ENCODE measurements around the gene MZT1.
"Not testable (repeated sequence)": the region's sequence is repeated elsewhere in the genome, so short reads cannot be mapped to it uniquely, and the experiment has no call there.

Gene MZT1, protein sequence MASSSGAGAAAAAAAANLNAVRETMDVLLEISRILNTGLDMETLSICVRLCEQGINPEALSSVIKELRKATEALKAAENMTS

DNA sequence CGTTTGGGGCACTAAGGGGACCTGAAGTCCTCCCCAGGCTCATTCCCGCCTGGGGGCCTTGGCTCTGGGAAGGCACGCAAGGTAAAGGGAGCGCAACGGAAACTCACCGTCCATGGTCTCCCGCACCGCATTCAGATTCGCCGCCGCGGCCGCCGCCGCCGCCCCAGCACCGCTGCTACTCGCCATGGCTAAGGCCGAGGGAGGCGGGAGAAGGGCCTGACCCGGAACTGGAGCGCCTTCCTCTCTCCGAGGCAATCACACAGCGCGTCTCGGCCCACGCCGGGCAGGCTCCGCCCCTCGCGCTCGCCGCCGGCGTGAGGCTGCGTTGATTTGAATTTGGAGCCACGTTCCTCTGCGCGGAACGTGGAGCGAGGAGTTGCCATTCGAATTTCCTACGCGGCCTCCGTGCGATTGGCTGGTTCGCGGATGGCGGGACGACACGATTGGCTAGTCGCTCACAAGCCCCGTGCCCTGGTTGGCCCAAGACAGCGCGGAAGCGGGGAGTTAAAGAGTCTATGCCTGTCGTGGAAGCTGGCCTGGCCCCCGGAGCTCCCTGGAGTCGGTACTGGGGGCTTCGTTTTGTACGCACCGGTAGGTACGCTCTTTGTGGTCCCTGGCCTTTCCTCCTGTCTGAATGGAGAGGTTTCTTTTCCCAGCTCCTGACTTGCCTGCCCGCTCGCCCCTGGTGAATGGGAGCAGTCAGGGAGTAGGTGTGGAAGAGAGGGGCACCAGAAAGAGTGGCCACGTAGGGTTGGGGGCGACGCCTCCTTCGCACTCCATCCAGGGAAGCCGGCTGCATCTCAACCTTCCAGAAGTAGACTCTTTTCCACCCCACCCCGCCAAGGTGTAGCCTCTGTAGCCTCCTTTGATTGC, at the start of gene MZT1, which contains the start of gene BORA:
Gene MZT1 (minus strand): TSS at position 213 of the 873 bp plus-strand sequence. CDS start 27 bp downstream, at position 186.
Gene BORA (plus strand): TSS at position 507 of the 873 bp plus-strand sequence. CDS start 1,018 bp downstream, outside the sequence.
- DNase-seq (ENCODE audit: low read depth in 2 of 2): peak; percentile 87 to 89

DNA sequence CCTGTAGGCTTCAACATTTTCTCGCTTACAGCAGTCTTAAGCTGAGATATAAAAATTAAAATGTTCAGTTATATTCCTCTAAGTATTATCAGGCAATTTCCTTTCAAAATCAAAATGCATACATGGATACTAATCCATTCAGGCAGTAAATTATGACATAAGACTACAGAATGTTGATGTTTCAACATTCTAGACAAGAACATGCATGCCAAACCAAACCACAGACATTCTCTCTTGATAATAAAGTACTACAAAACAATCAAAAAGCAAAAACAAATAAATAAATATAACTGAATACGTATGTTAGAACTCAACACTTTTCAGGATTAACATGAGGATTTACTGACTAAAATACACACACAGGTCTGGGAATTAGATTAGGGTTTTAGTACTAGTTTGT, 46.6 kb upstream of the MZT1 start:
- no peak for DNase-seq (ENCODE audit: low read depth in 2 of 2)

DNA sequence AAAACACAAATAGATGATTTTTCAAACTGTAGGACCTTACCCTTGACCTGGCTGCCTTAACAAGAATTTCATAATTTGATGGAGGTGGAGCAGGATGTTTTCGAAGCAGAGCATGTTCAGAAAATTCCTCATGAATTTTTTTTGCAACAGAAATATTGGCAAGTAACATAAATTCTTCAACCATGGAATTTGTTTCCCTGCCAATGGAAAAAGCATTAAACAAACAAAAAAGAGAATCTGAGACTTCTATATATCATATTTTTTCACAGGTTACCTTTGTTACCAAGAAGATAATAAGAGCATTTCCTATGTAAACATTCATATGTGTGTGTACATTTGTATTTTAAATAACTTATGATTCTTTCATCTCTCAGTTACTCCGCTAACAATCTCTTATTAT, 36.0 kb upstream of the MZT1 start:
- DNase-seq (ENCODE audit: low read depth in 2 of 2): no peak

DNA sequence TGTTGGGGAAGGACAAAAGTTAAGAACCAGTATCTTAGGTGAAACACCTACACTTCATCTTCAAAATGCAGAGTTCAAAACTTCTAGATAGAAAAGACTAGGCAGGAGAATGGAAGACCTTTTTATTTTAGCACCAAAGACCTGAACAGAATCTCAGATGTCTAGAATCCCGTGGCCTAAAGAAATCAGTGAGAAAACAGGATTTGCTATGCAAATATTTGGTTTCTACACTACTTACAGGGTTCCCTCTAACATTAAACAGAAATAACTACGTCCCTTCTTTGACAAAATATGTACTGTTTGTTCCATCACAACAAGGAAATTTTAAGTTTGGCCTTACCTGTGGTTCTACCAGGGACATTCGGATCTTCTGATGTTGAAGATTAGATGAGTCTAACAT, 32.8 kb upstream of the MZT1 start:
- DNase-seq (ENCODE audit: low read depth in 2 of 2): no peak

DNA sequence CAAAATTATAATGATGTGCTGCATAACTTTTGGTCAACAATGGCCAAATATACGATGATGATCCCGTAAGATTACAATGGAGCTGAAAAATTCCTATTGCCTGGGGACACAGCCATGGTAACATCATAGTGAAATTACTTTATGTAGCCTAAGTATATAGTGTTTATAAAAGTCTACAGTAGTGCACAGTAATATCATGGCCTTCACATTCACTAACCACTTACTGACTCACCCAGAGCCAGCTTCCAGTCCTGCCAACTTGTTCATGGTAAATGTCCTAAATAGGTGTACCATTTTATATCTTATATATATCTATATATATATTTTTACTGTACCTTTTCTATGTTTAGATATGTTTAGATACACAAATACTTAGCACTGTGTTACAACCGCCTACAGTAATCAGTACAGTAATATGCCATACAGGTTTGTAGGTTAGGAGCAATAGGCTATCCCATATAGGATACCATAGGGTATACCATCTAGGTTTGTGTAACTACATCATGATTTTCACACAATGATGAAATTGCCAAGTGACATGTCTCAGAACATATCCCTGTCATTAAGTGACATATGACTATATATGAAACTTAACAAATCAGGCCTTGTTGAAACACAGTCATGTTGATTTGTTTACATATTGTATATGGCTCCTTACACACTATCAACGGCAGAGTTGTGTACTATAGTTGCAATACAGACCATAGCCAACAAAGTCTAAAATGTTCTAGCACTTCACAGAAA, 30.5 kb upstream of the MZT1 start:
- no peak for DNase-seq (ENCODE audit: low read depth in 2 of 2)

DNA sequence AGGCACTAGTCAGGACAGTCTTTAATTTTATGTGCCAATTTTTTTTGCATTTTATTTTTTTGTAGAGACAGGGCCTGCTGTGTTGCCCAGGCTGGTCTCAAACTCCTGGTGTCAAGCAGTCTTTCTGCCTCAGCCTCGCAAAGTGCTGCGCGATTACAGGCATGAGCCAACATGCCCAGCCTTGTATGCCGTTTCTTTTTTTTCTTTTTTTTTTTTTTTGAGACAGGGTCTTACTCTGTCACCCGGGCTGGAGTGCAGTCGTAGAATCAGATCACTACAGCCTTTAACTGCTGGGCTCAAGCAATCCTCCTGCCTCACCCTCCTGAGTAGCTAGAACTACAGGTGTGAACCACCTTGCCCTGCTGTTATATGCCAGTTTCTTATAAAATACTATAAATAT, 26.7 kb upstream of the MZT1 start:
- no peak for DNase-seq (ENCODE audit: low read depth in 2 of 2)

DNA sequence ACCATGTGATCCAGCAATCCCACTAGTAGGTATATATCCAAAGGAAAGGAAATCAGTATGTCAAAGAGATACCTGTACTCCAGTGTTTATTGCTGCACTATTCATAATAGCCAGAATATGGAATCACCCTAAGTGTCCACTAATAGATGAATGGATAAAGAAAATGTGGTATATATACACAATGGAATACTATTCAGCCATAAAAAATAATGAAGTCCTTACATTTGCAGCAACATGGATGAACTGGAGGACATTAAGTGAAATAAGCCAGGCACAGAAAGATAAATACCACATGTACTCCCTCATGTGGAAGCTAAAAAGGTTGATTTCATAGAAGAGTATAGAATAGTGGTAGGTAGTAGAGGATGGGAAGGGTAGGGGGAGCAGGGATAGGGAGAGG, 23.8 kb upstream of the MZT1 start:
- DNase-seq (ENCODE audit: low read depth in 2 of 2): no peak

DNA sequence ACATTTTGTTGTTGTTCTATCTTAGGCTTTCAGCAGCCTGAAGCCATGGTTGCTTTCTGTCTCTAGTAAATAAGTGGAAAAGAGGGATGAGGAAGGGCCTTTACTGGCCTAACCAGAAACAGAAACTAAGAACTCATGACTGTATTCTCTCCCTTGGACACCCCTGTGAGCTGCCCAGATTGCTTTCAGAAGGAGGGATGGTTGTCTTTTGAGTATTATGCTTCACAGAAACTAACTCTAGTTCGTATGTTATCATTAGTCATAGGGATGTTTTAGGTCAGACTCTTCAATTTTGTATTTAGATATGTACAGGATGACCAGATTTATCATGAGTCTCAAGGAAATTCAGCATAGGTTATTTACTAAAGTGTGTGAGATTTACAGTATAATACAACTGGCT, 17.8 kb upstream of the MZT1 start:
- DNase-seq (ENCODE audit: low read depth in 2 of 2): no peak

DNA sequence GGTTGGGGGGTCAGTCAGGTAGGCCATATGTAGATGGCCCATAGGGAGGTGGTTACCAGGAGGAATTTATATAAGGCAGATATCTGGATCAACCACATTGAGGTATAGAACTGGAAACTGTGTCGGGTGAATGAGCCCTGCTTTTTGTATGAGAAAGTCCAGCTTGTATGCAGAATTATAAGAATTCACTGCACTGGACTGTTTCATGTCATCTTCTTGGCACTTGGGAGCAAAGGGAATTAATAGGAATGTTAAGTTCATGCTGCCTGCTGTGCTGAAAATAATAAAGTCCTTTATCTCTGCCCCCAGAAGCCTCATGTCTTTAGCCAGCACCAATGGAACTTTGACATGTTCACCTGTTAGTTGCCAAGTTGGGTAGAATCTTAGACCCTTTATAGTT, 12.6 kb upstream of the MZT1 start:
- no peak for DNase-seq (ENCODE audit: low read depth in 2 of 2)

DNA sequence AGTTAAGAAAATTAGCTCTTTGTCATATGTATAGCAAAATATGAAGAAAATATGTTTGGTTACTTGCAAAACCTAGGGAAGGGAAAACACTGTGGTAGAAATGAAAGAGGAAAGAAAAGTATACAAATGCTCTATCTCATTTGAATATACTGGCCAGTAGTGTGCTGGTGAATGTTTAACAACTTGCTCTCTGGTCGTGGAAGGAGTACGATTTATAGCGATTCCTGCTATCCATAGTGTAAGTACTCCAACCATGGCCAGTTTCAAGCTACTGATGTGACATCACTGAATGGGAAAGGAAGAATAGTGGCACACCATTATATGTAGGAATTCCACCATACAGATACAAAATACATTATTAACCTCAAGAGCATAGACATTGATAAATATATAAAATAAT, 9.6 kb upstream of the MZT1 start:
- DNase-seq (ENCODE audit: low read depth in 2 of 2): no peak

DNA sequence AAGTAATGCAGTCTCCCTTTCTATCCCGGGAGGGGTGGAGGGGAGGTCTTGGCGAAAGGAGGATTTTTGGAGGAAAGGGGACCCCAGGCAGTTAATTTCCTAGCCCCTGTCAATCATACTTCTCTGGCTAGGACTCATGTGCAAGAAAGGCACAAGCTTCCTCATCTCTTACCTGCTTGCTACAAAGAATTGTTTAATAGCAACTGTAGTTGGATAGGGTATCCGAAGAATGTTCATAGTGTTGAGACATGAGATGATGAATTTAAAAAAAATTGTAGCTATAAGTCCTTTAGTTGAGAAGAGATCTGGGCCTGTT, 819 bp upstream of the MZT1 start:
- no peak for DNase-seq (ENCODE audit: low read depth in 2 of 2)

DNA sequence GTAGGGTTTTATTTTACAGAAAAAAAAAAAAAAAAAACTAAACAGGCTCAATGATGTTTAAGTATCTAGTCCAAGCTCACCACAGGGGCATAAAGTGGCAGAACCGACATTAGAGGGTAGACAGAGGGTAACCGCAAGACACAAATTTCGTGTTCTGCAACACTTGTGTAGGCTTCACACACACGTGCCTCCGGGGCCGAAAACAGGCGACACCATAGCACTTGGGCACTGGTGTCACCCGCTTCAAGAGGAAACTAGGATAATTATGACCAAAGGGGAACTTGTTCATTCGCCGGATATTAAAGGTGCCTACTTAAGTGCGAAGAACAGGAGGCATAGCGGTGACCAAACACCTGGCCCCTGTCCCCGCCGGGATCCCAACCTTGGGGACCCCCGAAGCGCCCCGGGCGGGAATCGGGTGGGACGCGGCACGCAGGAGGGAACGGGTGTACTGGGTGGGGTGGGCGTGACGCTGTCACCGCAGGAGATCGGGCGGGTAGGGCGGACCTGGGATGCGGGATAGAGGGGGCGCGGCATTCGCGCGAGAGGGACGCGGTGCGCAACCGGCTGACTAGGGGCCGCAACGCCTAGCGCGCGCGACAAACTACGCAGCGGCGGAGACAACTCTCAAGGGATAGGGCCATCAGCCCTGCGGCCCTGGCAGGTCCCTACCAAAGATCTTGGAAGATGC, 558 bp downstream of the MZT1 start:
- no peak for DNase-seq (ENCODE audit: low read depth in 2 of 2)

DNA sequence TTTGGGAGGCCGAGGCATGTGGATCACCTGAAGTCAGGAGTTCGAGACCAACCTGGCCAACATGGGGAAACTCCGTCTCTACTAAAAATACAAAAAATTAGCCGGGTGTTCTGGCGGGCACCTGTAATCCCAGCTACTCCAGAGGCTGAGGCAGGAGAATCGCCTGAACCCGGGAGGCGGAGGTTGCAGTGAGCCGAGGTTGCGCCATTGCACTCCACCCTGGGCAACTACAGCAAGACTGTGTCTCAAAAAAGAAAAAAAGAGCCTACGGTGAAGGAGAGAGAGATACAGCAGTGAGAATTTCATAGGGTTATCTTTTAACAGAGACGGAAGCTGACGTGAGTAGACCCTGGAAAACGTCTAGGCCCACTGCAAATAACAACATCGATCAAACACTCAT, 1.2 kb downstream of the MZT1 start:
- DNase-seq (ENCODE audit: low read depth in 2 of 2): not testable (repeated sequence)

DNA sequence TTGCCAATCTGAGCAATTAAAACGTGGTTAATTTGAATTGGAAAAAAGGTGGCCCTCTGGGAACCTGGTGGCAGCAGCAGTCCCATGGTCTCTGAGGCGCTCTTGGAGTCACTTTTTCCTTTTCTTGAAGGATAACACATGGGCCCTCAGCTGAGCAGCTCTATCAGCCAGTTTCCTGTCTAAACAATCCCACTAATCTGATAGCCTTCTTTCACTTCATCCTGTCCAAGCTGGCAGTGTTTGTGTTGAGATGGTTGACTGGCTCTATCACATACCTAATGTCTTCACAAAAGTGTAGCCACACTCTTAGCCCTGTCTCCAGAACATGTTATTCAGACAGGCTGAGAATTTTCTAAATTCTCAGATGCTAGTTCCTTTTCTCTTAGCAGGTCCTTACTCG, 10.7 kb downstream of the MZT1 start:
- no peak for DNase-seq (ENCODE audit: low read depth in 2 of 2)

DNA sequence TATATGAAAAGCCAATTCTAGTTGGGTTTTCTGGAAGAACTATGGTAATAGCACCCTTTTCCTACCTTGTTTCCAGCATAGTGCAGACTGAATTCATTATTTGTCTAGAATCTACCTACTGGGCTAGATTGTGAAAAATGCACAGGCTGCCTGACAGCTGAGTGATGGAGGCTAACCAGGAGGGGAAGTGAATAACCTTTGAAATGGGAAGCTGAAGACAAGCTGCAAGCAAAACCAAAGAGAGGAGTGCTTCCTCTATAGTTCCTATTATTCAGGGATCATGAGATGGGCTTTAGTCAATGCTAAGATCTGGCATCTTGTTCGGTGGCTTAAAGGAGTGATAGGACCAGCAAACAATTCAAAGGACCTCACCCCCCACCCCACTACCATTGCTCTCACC, 26.9 kb downstream of the MZT1 start:
- no peak for DNase-seq (ENCODE audit: low read depth in 2 of 2)

DNA sequence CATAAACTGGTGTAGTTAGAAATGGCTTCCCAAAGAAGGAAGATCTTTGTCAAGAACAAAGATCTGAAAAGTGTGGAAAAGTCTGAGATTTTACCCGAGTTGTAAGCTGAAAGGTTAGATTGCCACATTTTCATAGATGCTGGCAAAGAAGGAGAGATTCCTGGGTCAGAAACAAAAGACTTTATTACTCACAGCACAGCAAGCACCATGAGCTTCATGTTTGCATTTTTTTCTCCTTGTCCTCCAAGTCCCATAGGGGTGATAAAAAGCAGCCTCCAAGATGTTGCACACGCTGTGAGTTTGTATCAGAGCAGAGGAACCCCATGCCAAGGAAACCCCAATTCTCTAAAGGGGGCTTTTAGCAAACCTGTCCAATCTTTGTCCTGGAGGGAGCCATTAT, 29.3 kb downstream of the MZT1 start:
- DNase-seq (ENCODE audit: low read depth in 2 of 2): no peak

DNA sequence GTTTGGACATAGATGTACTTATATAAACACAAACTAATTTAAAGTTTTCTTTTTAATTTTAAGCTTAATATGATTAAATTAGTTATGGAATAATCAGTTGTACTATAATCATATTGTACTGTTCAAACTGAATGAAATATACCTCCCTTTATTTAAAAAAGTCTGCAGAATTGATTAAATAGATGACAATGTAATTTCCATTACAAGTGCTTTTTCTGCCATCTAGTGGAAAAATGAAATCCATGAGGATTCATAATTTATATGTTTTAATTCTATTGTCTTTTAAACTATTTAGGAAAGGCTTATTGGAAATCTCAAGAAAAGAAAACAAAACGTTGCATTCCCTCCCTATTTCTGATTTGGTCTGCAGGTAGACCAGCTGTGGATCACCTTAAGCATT, 30.9 kb downstream of the MZT1 start:
- DNase-seq (ENCODE audit: low read depth in 2 of 2): no peak

DNA sequence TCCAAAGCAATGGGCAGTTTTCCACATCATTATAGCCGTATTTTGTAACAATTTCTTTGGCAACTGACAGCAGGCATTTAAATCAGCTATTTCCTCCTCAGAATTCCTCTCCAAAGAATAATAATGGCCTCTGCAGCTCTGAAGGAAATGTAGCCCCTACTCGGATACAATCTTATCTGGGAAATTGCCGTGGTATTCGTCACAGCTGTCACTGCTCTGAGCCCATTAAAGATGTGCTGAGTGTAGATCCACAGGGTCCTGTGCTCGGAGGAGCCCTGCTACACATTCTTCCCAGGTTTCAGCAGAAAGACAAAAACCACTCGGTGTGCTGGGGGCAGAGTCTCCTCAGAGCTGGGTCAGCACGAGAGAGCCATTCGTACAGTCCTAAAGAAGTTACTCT, 33.1 kb downstream of the MZT1 start:
- DNase-seq (ENCODE audit: low read depth in 2 of 2): no peak

DNA sequence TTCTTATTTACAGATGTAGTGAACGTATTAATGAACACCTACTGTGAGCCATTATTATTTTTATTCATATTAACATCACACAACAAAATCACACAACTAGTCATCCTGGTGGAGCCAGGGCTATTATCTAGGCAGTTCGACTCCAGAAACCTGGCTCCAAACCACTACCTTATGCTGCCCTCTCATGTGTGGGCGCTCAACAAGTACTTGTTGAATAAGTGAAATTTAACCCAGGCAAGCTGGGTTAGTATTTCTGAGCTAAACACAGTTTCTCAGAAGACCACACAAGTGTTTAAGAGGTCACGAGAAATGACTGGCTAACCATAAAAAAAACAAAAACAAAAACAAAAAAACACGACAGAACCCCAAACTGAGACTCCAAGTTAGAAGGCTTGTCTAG, 33.6 kb downstream of the MZT1 start:
- no peak for DNase-seq (ENCODE audit: low read depth in 2 of 2)

DNA sequence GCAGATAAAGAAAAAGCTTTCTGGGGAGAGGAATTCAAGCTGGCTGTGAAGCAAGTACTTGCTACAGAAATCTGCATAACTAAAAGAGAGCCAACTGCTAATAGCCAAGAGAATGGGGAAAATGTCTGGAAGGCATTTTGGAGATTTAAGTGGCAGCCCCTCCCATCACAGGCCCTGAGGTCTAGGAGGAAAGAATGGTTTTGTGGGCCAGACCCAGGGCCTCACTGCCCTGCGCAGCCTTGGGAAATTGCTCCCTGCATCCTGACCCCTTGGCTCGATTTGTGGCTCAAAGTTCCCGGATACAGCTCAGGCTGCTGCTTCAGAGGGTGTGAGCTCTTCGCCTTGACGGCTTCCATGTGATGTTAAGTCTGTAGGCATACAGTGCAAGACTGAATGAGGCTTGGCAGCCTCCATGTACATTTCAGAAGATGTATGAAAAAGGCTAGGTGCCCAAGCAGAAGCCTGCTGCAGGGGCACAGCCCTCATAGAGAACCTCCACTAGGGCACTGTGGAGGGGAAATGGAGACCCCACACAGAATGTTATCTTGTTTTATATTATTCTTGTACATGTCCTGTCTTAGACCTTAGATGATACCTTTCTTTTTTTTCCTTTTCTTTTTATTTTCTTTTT, 34.4 kb downstream of the MZT1 start:
- DNase-seq (ENCODE audit: low read depth in 2 of 2): no peak

DNA sequence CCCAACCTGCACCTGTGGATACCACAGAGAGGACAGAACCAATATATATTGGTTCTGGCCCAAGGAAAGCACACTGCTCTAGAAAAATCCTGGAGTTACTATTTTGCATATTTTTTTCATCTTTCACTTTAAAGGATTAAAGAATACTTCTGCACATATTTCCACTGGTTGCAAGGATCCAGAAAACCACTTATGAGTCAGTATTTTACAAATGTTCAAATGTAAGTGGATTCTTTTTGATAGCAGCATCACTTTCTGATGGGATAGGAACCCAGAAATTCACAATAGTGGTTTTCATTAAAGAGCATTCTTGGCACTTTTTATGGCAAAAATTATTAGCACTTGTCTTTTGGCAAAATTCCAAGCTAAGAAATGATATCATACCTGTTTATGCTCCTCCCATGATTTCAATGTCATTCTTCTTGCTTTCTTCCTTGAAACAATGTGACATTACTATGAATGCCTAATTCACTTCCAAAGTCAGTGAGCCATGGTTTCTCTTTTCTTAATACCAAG, 38.2 kb downstream of the MZT1 start:
- no peak for DNase-seq (ENCODE audit: low read depth in 2 of 2)

DNA sequence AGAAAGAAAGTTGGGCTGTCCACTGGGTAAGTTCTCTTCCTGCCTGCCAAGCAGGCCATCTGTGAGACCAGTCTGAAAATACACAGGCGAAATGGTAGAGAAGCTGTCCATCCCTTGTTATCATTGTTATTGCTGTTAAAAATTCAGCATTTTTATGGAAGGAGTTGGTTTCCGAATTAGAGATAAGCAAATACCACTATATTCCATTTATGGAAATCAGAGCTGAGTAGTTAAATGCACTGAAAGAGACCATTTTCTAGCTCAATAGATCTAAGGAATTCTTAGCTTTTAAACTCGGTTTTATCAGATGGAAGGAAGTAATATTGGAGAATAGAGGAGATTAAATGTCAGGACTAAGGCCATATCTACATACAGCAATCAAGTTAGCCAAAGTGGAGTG, 40.7 kb downstream of the MZT1 start:
- DNase-seq (ENCODE audit: low read depth in 2 of 2): no peak
